H9 (cell line): ENCODE results near the gene KRTAP4-9. TPM values are rescaled to one million over a fixed set of nuclear protein-coding genes. Genes with fewer than 3 reads are reported as not detected.

Source experiments
- DNase-seq: peaks from one replicate; pipeline ENCODE4 v3.0.0-alpha.2; 2017
- H2AFZ ChIP-seq: one replicate; pipeline ENCODE4 v1.6.1; 2013; ENCODE audit warnings: mild to moderate bottlenecking, low read length, control low read depth, moderate library complexity
- H2AK5ac ChIP-seq: 2 replicates; pipeline ENCODE4 v1.6.1; 2013; ENCODE audit warnings: low read length, control low read depth, mixed read lengths; ENCODE audit not compliant: insufficient read length
- H2BK120ac ChIP-seq: one replicate; pipeline ENCODE4 v1.6.1; 2013; ENCODE audit warnings: low read depth, mild to moderate bottlenecking, low read length, control low read depth, inconsistent platforms; ENCODE audit not compliant: poor library complexity, severe bottlenecking
- H2BK12ac ChIP-seq: 2 replicates; pipeline ENCODE4 v1.6.1; 2013; ENCODE audit warnings: low read length, control low read depth, mixed read lengths, low read depth; ENCODE audit not compliant: insufficient read length
- H2BK15ac ChIP-seq: 2 replicates; pipeline ENCODE4 v1.6.1; 2013; ENCODE audit warnings: low read depth, low read length, control low read depth
- H2BK20ac ChIP-seq: one replicate; pipeline ENCODE4 v1.6.1; 2013; ENCODE audit warnings: low read depth, mild to moderate bottlenecking, low read length, control low read depth, inconsistent platforms; ENCODE audit not compliant: poor library complexity, severe bottlenecking
- H2BK5ac ChIP-seq: 2 replicates; pipeline ENCODE4 v1.6.1; 2013; ENCODE audit warnings: low read length, control low read depth, mixed read lengths; ENCODE audit not compliant: insufficient read length
- H3K14ac ChIP-seq: 2 replicates; pipeline ENCODE4 v1.6.1; 2013; ENCODE audit warnings: low read length, control low read depth; ENCODE audit not compliant: insufficient read depth
- H3K18ac ChIP-seq: 2 replicates; pipeline ENCODE4 v1.6.1; 2013; ENCODE audit warnings: low read depth, mild to moderate bottlenecking, mixed read lengths, low read length, control low read depth; ENCODE audit not compliant: insufficient read length
- H3K23ac ChIP-seq: 2 replicates; pipeline ENCODE4 v1.6.1; 2013; ENCODE audit warnings: low read length, control low read depth, mixed read lengths, low read depth; ENCODE audit not compliant: insufficient read length
- H3K23me2 ChIP-seq: 2 replicates; pipeline ENCODE4 v1.6.1; 2013; ENCODE audit warnings: low read depth, mild to moderate bottlenecking, mixed read lengths, low read length, control low read depth; ENCODE audit not compliant: insufficient read length, poor library complexity, severe bottlenecking
- H3K27ac ChIP-seq: 2 replicates; pipeline ENCODE4 v1.5.1; 2013; ENCODE audit warnings: low read length, control low read depth, mixed read lengths, low read depth; ENCODE audit not compliant: insufficient read length
- H3K27me3 ChIP-seq: 2 replicates; pipeline ENCODE4 v1.6.1; 2013; ENCODE audit warnings: low read length, control low read depth, inconsistent platforms; ENCODE audit not compliant: insufficient read depth
- H3K4ac ChIP-seq: 2 replicates; pipeline ENCODE4 v1.6.1; 2013; ENCODE audit warnings: low read depth, mild to moderate bottlenecking, control low read depth, inconsistent platforms, low read length, moderate library complexity
- H3K4me1 ChIP-seq: 2 replicates; pipeline ENCODE4 v1.6.1; 2013; ENCODE audit warnings: low read length, control low read depth, inconsistent platforms; ENCODE audit not compliant: insufficient read depth
- H3K4me2 ChIP-seq: 2 replicates; pipeline ENCODE4 v1.6.1; 2013; ENCODE audit warnings: low read length, control low read depth, mixed read lengths; ENCODE audit not compliant: insufficient read length, insufficient read depth
- H3K56ac ChIP-seq: 2 replicates; pipeline ENCODE4 v1.6.1; 2013; ENCODE audit warnings: low read depth, mild to moderate bottlenecking, mixed read lengths, low read length, control low read depth; ENCODE audit not compliant: insufficient read length
- H3K79me1 ChIP-seq: 2 replicates; pipeline ENCODE4 v1.6.1; 2013; ENCODE audit warnings: low read depth, mild to moderate bottlenecking, moderate library complexity, low read length, control low read depth, inconsistent platforms; ENCODE audit not compliant: insufficient read depth, poor library complexity, severe bottlenecking
- H3K79me2 ChIP-seq: 2 replicates; pipeline ENCODE4 v1.6.1; 2013; ENCODE audit warnings: low read length, control low read depth, inconsistent platforms; ENCODE audit not compliant: insufficient read depth
- H3K9ac ChIP-seq: 2 replicates; pipeline ENCODE4 v1.6.1; 2013; ENCODE audit warnings: low read length, control low read depth, mixed read lengths; ENCODE audit not compliant: insufficient read length; ENCODE audit errors: extremely low read depth
- H3K9me3 ChIP-seq: one replicate; pipeline ENCODE4 v1.6.1; 2013; ENCODE audit warnings: low read depth, low read length, inconsistent platforms; ENCODE audit not compliant: control insufficient read depth
- H3T11ph ChIP-seq: one replicate; pipeline ENCODE4 v1.6.1; 2013; ENCODE audit warnings: mild to moderate bottlenecking, low read length, control low read depth, inconsistent platforms
- H4K20me1 ChIP-seq: one replicate; pipeline ENCODE4 v1.6.1; 2013; ENCODE audit not compliant: control insufficient read depth, insufficient read length, insufficient read depth
- H4K5ac ChIP-seq: 2 replicates; pipeline ENCODE4 v1.6.1; 2013; ENCODE audit warnings: low read depth, mild to moderate bottlenecking, mixed read lengths, low read length, control low read depth; ENCODE audit not compliant: insufficient read length
- H4K8ac ChIP-seq: replicated peaks from 2 replicates; pipeline ENCODE4 v1.6.1; 2013; ENCODE audit warnings: low read length, control low read depth, mixed read lengths, low read depth; ENCODE audit not compliant: insufficient read length
- H4K91ac ChIP-seq: 2 replicates; pipeline ENCODE4 v1.6.1; 2013; ENCODE audit warnings: low read depth, mild to moderate bottlenecking, moderate library complexity, mixed read lengths, low read length, control low read depth; ENCODE audit not compliant: insufficient read length
- H3K27ac Mint-ChIP-seq, 3 experiments: 2 replicates in 2 of 3; 3 replicates in 1 of 3; pipeline ENCODE4 v1.8.0; 2020 to 2021; ENCODE audit warnings: mixed read lengths in 3 of 3, mild to moderate bottlenecking in 1 of 3, moderate library complexity in 1 of 3
- H3K27me3 Mint-ChIP-seq: 2 replicates; pipeline ENCODE4 v1.8.0; 2021; ENCODE audit warnings: low read depth, mild to moderate bottlenecking, moderate library complexity, mixed read lengths
- H3K36me3 Mint-ChIP-seq, 3 experiments: 2 replicates in 2 of 3; 3 replicates in 1 of 3; pipeline ENCODE4 v1.8.0; 2020 to 2021; ENCODE audit warnings: low read depth in 3 of 3, mixed read lengths in 3 of 3; ENCODE audit not compliant: insufficient read depth in 1 of 3
- H3K4me1 Mint-ChIP-seq, 2 experiments: 2 replicates each; pipeline ENCODE4 v1.8.0; 2020; ENCODE audit warnings: mixed read lengths in 2 of 2
- H3K4me3 Mint-ChIP-seq, 2 experiments: 2 replicates in 1 of 2; 3 replicates in 1 of 2; pipeline ENCODE4 v1.8.0; 2020 to 2021; ENCODE audit warnings: mild to moderate bottlenecking in 2 of 2, mixed read lengths in 2 of 2, moderate library complexity in 1 of 2
- H3K9me3 Mint-ChIP-seq, 2 experiments: 2 replicates in 1 of 2; 3 replicates in 1 of 2; pipeline ENCODE4 v1.8.0; 2020; ENCODE audit warnings: mild to moderate bottlenecking in 2 of 2, mixed read lengths in 2 of 2, moderate library complexity in 1 of 2
- WGBS: extraction: QIAGEN DNeasy Blood & Tissue Kit; methylation state at CpG from one replicate; pipeline ENCODE4 v1.1.7; 2013; ENCODE audit warnings: missing lambda C conversion rate, low lambda C conversion rate, mixed read lengths; ENCODE audit not compliant: insufficient read length; ENCODE audit errors: extremely low coverage; 5-methylcytosine and 5-hydroxymethylcytosine counted together
- total RNA-seq: library from RNA; stranded (reverse); gene quantifications from 2 replicates; pipeline ENCODE4 v1.2.1, GENCODE V29; 2021
- TF ChIP-seq, protein P1 (sequence below): fragments of 200-600 bp; sonication (generic); conservative IDR thresholded peaks from 3 replicates; pipeline ENCODE4 v1.8.0; 2021; ENCODE audit warnings: antibody characterized with exemption, mild to moderate bottlenecking

Gene KRTAP4-9
- total RNA-seq, 1 experiment from 2014 or later: not detected

DNA sequence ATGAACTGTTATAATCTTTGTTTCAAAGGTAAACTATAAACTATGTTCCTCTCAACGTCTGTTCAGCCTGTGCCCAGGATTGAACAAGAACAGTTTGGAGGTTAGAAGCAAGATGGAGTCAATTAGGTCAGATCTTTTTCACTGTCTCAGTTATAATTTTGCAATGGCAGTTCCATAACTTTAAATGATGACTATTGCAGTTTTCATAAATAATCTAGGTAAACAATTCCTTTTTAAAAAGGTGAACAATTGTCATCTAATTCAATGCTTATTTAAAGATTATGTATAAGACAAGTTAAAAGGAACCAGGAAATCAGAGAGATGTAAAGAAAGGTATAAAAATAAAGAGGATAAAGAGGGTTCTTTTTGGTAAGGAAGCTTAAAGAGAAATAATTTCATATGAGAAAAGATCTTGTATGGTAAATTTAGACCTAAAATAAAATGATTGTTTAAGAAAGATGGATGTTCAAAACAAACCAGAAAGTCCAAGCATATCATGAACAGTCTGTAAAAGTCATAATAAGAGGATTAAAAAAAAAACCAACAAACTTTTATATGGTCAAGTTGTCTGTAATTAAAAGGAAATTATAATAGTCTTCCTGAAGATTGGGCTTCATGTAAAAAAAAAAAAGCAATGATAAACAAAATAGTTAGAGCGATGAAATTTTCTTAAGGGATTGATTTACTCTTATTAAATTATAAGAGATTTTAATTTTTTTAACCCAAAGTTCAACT is 6.1 kb downstream of the KRTAP4-9 start:
- peaks cover 6% of the 10 kb centered on the region; the same call in 1 of the 2 replicates for H3K4me1 ChIP-seq
- no peaks in the 10 kb centered on the region for H3K27me3 Mint-ChIP-seq
- DNase-seq: no peak
- H2AFZ ChIP-seq: no peak overlapping the region
- no peaks in the 10 kb centered on the region for H3K27me3 ChIP-seq
- no peaks in the 10 kb centered on the region for H3K79me2 ChIP-seq
- no peak overlapping the region for H3K27ac ChIP-seq
- no CpG with 5 or more reads among the region's 2 CpGs for WGBS
- no peak overlapping the region for H3T11ph ChIP-seq
- no peak overlapping the region for H4K5ac ChIP-seq
- no peak overlapping the region for H2BK20ac ChIP-seq
- no peak overlapping the region for H4K8ac ChIP-seq
- no peaks in the 10 kb centered on the region for H3K79me1 ChIP-seq
- peaks cover 4% of the 10 kb centered on the region for H3K9me3 ChIP-seq
- H2BK15ac ChIP-seq: no peak overlapping the region
- no peak overlapping the region for H3K4me2 ChIP-seq
- no peak overlapping the region for H3K4ac ChIP-seq
- no peak overlapping the region for H3K9ac ChIP-seq
- peaks cover 37 to 39% of the 10 kb centered on the region in 2 experiments for H3K4me1 Mint-ChIP-seq
- no peak overlapping the region for H2BK5ac ChIP-seq
- H3K23ac ChIP-seq: no peak overlapping the region
- peaks cover 22 to 36% (median 24%) of the 10 kb centered on the region in 3 experiments for H3K36me3 Mint-ChIP-seq
- H3K9me3 Mint-ChIP-seq: peaks cover 39 to 58% of the 10 kb centered on the region in 2 experiments
- H3K56ac ChIP-seq: no peak overlapping the region
- no peaks in the 10 kb centered on the region for H4K20me1 ChIP-seq
- H2BK12ac ChIP-seq: no peak overlapping the region
- no peak overlapping the region for H3K14ac ChIP-seq
- no peak overlapping the region for H2AK5ac ChIP-seq
- H3K4me3 Mint-ChIP-seq: no peak overlapping the region
- H4K91ac ChIP-seq: no peak overlapping the region
- no peaks in the 10 kb centered on the region for H3K23me2 ChIP-seq
- H3K18ac ChIP-seq: no peak overlapping the region
- H2BK120ac ChIP-seq: no peak overlapping the region
- TF ChIP-seq, protein P1, sequence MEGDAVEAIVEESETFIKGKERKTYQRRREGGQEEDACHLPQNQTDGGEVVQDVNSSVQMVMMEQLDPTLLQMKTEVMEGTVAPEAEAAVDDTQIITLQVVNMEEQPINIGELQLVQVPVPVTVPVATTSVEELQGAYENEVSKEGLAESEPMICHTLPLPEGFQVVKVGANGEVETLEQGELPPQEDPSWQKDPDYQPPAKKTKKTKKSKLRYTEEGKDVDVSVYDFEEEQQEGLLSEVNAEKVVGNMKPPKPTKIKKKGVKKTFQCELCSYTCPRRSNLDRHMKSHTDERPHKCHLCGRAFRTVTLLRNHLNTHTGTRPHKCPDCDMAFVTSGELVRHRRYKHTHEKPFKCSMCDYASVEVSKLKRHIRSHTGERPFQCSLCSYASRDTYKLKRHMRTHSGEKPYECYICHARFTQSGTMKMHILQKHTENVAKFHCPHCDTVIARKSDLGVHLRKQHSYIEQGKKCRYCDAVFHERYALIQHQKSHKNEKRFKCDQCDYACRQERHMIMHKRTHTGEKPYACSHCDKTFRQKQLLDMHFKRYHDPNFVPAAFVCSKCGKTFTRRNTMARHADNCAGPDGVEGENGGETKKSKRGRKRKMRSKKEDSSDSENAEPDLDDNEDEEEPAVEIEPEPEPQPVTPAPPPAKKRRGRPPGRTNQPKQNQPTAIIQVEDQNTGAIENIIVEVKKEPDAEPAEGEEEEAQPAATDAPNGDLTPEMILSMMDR: no peak
- H3K27ac Mint-ChIP-seq: no peak overlapping the region
